ENCODE data around the gene DTNB.

- TF ChIP-seq CTCF (IDR thresholded peaks at IDR 0.05) (no peak), EZH2 (IDR thresholded peaks at IDR 0.05; ENCODE audit: borderline replicate concordance, insufficient read depth, low read depth, low read length, poor library complexity, severe bottlenecking) (no peak)
These were observed 150.3 kb downstream of the DTNB start for GRCh38 chr2:25523060-25523459.

All from B cell (primary cell).